GM11168 (cell line): ENCODE measurements around the gene LRMDA.

Source experiments
- in situ Hi-C: fragments of 300-500 bp; cut with MboI; formaldehyde crosslinking; loops from one replicate; pipeline ENCODE4 v1.12.0; 2022; ENCODE audit warnings: low sequenced_read_pairs; ENCODE audit not compliant: unreplicated experiment

The LRMDA gene

GRCh38 chr10:75776738-75777504 is 345.5 kb downstream of the LRMDA start:
- in situ Hi-C loops: no loop called here

GRCh38 chr10:75778665-75779064 is 347.2 kb downstream of the LRMDA start:
- in situ Hi-C loops: no loop called here

- in situ Hi-C loops: no loop called here
Observed at GRCh38 chr10:75779276-75779675, 347.9 kb downstream of the LRMDA start.

GRCh38 chr10:75782463-75783248 is 351.2 kb downstream of the LRMDA start:
- in situ Hi-C loops: no loop called here

GRCh38 chr10:75788394-75789205 is 357.2 kb downstream of the LRMDA start:
- in situ Hi-C loops: no loop called here

- in situ Hi-C loops: no loop called here
Observed at GRCh38 chr10:75793848-75794247, 362.4 kb downstream of the LRMDA start.

GRCh38 chr10:75801121-75801520 is 369.7 kb downstream of the LRMDA start:
- in situ Hi-C loops: no loop called here

GRCh38 chr10:75801661-75802060 is 370.2 kb downstream of the LRMDA start:
- in situ Hi-C loops: no loop called here

GRCh38 chr10:75803121-75803520 is 371.7 kb downstream of the LRMDA start:
- in situ Hi-C loops: no loop called here

GRCh38 chr10:75803816-75804552 is 372.6 kb downstream of the LRMDA start:
- in situ Hi-C loops: no loop called here

- in situ Hi-C loops: no loop called here
Observed at GRCh38 chr10:75806186-75806585, 374.8 kb downstream of the LRMDA start.

- in situ Hi-C loops: no loop called here
Observed at GRCh38 chr10:75807456-75807855, 376.0 kb downstream of the LRMDA start.

GRCh38 chr10:75809003-75809402 is 377.6 kb downstream of the LRMDA start:
- in situ Hi-C loops: no loop called here

GRCh38 chr10:75814014-75814413 is 382.6 kb downstream of the LRMDA start:
- in situ Hi-C loops: no loop called here

GRCh38 chr10:75815066-75815465 is 383.6 kb downstream of the LRMDA start:
- in situ Hi-C loops: no loop called here

GRCh38 chr10:75817198-75817597 is 385.8 kb downstream of the LRMDA start:
- in situ Hi-C loops: no loop called here

GRCh38 chr10:75818552-75818951 is 387.1 kb downstream of the LRMDA start:
- in situ Hi-C loops: no loop called here

GRCh38 chr10:75825235-75825634 is 393.8 kb downstream of the LRMDA start:
- in situ Hi-C loops: no loop called here

GRCh38 chr10:75825661-75826060 is 394.2 kb downstream of the LRMDA start:
- in situ Hi-C loops: no loop called here

- in situ Hi-C loops: no loop called here
Observed at GRCh38 chr10:75826846-75827245, 395.4 kb downstream of the LRMDA start.
